ENCODE results near the gene TUBB1.
"Not testable (repeated sequence)": the region's sequence is repeated elsewhere in the genome, so short reads cannot be mapped to it uniquely, and the experiment has no call there.

Gene TUBB1
- 0 reads per million in 4 donors for total RNA-seq

DNA sequence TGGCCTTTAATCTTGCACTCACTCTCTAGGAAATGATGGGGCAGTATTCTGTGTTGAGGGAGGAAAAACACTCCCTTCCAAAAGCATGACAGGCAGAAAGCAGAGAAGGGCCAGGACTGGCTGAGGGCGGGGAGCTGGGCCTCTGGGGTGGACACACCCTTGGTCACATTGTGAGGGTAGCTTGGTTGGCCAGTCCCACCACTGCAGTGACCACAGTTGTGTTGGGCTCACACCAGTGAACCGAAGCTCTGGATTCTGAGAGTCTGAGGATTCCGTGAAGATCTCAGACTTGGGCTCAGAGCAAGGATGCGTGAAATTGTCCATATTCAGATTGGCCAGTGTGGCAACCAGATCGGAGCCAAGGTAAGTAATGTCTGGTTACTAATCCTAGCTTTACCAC is at the start of gene TUBB1:
Gene TUBB1, plus strand, starts transcription at position 213 of the 400 bp plus-strand sequence. Its CDS starts 94 bp downstream, at position 307.
- no peak for DNase-seq

DNA sequence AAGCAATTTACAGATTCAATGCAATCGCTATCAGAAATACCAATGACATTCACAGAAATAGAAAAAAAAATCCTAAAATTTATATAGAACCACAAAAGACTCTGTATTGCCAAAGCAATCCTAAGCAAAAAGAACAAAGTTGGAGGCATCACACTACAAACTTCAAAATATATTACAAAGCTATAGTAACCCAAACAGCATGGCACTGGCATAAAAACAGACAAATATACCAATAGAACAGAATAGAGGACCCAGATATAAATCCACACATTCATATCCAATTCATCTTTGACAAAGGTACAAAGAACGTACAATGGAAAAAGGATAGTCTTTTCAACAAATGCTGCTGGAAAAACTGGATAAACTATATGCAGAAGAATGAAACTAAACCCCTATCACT is 49.8 kb upstream of the TUBB1 start:
- DNase-seq, result no peak

DNA sequence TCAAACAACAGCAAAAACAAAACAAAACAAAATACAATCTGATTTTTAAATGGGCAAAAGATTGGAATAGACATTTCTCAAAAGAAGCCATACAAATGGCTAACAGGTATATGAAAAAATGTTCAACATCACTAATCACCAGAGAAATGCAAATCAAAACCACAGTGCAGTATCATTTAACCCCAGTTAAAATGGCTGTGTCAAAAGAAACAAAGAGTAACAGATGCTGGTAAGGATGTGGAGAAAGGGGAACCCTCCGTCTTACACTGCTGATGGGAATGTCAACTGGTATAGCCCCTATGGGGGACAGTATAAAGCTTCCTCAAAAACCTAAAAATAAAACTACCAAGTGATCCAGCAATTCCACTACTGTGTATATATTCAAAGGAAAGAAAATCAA is 49.1 kb upstream of the TUBB1 start:
- no peak for DNase-seq

DNA sequence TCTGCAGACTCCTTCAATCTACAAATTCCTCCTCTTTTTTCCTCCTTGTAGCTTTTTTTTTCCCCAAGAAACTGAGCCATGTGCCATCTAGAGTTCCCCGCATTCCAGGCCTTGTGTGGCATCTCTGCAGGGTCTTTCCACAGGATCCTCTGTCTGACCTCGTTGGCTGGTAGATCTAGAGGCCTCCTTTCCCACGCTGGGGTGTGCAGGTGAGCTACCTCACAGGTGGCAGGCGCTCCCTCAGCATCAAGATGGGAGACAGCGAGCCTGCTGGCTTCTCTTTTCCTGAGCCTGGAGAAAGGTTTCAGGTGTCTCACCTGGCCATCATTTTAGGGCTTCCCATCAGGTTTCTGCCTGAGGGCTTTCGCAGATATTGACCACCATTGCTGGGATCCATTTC is 47.8 kb upstream of the TUBB1 start:
- no peak for DNase-seq

DNA sequence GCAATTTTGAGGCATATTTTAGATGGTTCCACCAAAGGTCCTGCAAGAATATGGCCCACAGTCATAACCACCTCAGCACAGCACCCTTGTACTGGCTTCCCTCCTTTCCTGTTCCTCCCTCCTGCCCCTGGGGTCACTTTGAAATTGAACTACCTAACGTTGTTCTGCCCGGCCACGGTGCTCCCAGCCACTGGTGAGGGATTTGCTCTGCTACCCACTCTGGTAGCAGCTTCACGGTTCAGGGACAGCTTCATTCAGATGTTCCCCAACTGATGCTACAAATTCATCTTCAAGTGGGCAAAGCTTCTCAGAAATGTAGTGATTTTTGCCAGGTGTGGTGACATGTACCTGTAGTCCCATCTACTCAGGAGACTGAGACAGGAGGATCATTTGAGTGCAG is 46.0 kb upstream of the TUBB1 start:
- DNase-seq, result no peak

DNA sequence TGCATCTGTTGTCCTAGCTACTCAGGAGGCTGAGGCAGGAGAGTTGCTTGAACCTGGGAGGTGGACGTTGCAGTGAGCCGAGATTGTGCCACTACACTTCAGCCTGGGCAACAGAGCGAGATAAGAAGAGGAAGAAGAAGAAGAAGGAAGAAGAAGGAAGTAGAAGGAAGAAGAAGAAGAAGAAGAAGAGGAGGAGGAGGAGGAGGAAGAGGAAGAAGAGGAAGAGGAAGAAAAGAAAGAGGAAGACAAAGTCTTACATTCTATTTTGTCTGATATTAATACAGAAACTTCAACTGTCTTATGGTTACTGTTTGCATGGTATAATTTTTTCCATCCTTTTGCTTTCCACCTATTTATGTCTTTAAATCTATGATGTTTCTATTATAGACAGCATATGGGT is 45.4 kb upstream of the TUBB1 start:
- DNase-seq, result no peak

DNA sequence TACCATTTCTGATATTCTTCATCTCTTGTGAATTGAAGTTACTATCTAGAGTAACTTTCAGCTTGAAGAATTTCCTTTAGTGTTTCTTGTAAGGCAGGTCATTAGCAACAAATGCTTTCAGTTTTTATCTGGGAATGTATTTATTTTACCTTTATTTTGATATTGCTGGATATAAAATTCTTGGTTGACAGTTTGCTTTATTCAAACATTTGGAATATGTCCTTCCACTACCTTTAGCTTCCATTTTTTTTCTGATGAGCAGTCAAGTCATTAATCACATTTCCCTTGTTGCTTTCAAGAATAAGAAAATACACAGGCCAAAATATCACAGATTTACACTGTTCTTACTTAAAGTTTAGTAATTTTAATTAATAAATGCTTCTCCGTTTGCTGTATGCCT is 43.9 kb upstream of the TUBB1 start:
- DNase-seq, result no peak

DNA sequence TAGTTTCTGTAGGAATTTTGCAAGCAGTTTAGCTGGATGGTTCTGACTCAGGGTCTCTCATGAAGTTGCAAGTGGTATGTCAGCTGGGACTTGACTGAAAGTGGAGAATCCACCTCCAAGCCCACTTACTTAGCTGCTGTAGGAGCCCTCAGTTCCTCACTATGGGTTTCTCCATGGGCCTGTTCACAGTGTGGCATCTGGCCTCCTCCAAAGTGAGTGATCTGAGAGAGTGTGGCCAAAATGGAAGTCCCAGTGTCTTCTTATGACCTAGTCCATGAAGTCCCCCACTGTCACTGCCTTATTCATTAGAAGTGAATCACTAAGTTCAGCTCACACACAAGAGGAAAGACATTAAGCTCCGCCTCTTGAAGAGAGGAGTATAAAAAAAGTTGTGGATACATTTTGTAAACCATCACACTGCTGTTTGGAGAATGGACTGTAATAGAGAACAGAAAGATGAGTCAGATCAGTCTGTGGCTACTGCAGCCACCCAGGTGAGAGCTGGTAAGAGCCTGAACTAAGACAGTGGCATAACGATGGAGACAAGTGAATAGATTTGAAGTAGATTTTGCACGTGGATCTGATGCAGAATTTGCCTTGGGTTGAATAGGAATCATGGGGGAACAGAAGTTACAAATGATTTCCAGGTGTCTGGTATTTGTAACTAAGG is 43.0 kb upstream of the TUBB1 start:
- DNase-seq, result no peak

DNA sequence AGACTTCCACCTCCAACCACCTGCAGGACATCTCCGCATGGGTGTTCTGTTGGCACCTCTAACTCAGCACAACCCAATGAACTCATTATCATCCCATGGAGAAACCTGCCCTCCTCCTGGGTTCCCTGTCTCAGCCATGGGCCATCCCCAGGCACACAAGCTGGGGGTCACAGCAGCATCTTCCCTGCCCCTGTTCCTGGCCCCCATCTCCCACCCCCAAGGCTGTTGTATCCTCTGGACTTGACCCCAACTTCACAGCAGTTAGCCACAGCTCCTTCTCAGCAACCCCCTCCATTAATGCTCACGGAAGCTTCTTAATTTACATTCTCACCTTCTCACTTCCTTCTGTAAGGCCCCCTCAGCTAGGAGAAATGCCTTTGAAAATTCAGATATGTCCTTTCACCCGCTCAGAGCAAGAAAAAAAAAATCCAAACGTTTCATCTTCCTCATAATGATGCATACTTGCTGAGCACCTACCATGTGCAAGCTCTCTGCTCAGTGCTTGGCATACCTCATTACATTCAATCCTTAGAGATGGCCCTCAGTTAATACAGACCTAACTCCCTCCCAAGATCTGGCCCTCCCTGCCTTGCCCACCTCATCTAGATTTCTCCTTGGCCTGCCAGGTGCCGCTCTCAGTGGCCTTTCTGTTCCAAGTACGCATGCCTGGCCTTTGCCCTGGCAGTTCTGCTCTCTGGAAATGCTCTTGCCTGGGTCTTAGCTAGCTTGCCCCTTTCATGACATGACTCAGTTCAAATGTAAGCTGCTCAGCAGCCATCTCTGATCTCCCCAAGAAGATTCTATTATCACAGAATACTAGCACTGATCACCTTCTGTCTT is 40.7 kb upstream of the TUBB1 start:
- no peak for DNase-seq

DNA sequence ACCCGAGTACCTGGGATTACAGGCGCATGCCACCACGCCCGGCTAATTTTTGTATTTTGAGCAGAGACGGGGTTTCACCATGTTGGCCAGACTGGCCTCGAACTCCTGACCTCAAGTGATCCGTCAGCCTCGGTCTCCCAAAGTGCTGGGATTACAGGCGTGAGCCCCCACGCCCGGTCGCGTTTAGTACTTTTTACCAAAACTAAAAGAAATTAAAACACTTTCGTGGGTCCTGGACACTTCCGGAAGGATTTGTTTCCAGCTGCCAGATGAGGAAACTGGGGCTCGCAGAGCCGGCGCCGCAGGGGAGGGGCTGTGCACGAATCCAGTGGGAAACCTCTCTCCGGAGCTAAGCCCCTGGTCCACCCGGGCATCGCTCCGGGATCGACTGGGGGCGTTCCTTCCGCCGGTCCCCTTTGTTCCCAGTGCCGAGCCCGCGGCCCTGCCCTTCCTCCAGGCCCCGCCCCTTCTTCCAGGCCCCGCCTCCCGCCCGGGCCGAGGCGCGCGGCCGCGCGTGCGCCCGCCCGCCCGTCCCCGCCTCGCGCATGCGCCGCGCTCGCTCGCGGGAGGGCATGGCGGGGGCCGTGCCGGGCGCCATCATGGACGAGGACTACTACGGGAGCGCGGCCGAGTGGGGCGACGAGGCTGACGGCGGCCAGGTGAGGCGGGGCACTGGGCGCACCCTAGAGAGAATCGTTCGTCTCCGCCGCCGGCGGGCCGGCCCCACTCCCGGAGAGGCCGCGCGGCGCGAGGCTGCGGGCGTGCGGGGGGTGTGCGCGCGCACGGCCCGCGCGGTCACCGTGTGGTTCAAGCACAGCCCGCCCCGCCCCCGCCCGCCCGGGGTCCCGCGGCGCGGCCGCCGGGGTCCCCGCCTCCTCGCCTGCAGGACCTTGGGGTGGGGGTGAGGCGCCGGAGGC is 38.3 kb upstream of the TUBB1 start, which contains the start of gene NELFCD:
Gene NELFCD, plus strand, starts transcription at position 546 of the 917 bp plus-strand sequence. Its CDS starts 54 bp downstream, at position 600.
- peak; percentile 80 to 90 (median 82) for DNase-seq

DNA sequence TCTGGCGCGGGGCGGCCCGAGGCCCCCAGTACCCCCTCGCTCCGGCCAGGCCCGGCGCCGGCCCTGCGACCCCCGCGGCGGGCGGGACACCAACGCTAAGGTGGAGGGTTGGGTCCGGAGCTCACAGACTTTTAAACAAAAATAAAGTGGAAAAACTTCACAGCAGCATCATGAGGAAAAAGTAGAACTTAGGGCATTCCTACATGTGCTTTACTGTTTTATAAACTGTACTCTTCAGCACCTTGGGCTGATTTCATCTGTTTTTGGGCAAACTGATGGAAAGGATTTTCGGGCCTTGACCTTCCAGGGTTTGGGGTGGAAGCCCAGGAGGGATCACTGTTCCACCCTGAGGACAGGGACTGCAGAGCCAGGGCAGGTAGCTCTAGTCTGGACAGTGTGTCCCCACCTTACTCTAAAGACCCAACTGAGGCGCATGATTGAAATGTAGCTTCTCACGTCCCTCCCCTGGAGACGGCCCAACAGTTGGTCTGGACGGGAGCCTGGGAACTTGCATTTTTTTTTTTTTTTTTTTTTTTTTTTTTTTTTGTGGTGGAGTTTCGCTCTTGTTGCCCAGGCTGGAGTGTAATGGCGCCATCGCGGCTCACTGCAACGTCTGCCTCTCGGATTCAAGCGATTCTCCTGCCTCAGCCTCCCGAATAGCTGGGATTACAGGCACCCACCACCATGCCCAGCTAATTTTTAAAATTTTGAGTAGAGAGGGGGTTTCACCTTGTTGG is 37.4 kb upstream of the TUBB1 start:
- peak in 1 of 5 donors; percentile 23 for DNase-seq

DNA sequence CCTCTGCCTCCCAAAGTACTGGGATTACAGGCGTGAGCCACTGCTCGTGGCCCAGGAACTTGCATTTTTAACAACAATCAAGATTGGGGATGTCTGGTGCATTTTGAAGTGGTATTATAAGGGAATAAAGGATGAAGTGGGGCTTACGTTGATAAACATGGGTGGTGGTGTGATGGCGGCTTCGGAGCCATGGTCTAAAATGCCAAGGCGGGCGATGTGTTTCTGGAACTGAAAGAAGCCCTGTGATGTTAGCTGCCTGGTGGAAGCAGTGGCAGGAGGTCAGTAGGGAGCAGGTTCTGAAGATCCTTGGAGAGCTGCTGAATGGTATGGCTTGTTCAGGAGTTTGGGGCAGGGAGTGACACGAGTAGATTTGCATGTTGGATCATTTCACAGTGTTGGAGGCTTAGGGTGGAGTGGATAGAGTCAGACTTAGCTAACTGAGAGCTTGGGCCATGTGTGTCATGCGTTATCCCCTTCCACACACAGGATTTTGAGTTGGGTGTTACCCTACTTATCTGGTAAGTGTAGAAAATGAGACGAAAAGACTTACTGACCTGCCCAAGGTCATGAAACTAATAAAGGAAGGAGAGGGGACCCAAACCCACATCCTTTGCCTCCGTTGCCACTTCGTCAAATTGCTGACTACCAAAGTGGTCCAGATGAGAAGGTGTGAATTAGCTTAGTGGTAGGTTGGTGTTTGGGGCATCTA is 36.7 kb upstream of the TUBB1 start:
- peak in 1 of 5 donors; percentile 35 for DNase-seq

DNA sequence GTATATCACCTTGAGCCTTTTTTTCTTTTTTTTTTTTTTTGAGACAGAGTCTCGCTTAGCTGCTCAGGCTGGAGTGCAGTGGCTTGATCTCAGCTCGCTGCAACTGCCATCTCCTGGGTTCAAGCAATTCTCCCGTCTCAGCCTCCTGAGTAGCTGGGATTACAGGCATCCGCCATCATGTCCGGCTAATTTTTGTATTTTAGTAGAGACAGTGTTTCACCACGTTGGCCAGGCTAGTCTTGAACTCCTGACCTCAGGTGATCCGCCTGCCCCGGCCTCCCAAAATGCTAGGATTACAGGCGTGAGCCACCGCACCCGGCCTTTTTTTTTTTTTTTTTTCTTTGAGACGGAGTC is 36.1 kb upstream of the TUBB1 start:
- not testable (repeated sequence) for DNase-seq

DNA sequence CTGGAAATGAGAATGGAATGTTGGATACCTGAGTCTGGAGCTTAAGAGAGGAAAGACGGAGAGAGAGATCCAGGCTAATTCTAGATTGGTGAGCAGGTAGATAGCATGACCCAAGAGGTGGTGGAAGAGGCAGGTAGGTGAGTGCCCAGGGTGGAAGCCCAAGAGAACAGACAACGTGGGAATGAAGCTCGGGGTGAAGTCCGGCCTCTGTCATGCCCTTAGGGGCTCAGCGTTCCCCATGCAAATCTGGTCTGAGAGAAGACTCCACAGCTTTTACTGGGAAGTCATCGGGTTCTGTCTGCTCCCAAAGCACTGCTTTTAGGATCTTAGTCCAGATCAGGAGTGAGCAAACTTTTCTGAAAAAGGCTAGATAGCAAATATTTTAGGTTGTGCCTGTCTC is 34.5 kb upstream of the TUBB1 start:
- no peak for DNase-seq

DNA sequence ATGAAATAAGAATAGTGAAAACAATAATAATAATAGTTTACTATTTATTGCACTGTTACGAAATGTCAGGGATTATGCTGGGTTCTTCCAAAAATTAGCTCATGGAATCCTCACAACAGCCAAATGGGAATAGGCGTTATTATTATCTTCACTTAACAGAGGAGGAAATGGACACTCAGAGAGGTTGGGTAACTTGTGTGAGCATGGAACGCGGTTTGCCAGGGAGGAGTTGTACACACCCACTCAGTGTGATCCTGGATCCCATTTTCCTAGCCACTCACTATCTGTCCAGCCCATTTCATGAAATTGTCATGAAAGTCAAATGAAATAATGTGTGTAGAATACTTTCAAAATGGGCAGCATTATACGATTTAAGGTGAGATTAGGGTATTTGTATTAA is 33.6 kb upstream of the TUBB1 start:
- no peak for DNase-seq

DNA sequence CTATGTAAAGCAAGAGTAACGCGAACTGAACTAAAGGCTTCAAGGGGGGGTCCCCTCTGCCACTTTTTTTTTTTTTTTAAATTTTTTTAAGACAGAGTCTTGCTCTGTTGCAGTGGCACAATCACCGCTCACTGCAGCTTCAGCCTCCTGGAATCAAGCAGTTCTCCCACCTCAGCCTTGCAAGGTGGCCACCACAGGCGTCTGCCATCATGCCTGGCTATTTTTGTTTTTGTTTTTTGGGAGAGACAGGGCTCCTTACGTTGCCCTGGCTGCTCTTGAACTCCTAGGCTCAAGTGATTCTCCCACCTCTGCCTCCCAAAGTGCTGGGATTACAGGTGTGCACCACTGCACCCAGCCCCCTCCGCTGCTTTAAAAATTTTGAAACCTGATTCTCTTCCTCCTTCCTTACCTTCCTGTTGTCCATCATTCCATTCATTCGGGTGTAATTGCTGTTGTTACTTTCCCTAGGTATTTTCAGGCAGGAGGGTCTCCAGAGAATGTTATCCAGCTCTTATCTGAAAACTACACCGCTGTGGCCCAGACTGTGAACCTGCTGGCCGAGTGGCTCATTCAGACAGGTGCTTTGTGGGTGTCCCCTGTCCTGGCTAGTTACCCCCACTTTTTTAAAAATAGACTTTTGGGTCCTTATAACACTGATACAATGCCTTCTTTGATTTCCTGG is 32.8 kb upstream of the TUBB1 start:
- no peak for DNase-seq

DNA sequence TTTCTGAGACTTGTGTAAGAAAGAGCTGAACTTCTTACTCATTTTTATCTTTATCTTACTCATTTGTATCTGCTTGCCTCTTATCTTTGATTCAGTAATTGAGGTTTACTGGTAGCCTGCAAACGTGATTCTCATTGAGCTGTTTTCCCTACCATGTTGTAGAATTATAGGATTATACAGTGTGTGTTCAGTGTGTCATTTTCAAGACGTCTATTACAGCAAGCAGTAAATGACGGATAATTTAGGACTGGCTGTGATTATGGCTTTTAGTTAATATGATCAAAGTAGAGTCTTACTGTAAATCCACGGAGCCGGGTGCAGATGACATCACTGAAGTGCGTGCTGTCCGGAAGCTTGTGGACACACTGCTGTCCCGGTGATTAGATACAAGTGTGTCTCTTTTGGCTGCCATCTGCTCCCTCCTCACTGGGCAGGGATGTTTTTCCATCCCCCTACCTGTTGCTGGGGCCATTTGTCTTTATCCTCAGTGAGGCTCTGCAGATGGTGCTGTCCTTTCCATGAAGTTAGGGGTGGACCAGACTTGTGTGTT is 32.2 kb upstream of the TUBB1 start:
- DNase-seq, result no peak

DNA sequence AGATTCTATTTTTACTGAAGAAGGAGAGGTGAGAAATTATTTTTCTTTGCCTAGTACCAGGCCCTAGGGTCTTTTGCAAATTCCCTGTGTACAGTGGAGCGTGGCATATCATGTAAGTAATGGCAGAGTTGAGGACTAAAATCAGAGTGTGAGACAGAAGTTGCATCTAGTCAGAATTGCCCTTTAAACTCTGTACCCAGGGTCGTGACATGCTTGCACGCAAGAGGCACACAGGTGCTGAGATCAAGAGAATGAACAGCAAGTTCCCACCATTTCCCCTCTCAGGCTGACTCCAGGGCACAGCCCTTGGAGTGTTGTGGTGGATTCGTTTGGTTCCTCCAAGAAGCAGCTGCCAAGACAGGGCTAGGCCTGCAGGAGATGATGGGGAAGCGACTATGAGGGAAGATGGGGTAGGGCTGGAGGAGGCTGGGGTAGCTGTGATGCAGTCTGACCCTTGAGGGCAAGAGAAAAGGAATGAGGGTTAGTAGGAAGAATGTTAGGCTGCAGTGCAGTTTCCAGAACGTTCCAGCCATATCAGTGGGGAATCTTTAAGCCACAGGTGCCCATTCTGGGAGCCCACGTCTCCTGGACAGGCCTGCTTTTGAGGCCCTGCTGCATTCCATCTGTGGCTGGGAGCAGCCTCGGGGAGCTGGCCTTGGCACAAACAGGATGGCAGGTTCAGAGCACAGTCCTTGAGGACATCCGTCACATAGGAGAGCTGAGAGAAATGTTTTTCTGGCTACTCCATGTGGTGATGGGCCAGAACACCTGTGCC is 31.3 kb upstream of the TUBB1 start:
- DNase-seq, result no peak

DNA sequence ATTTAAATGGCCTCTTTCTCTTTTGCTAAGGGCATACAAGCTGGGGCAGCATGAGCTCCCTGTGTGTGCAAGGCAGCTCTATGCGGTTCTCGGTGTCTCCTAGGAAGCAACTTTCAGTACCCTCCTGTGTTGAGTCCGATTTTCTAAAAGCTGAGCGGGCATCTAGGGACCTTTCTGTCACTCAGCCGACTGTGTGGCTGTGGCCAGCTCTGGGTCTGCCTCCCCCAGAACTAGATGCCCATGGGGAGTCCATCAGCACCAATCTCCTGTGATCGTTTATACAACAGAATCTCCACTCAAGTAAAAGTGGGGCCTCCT is 30.7 kb upstream of the TUBB1 start:
- no peak for DNase-seq

DNA sequence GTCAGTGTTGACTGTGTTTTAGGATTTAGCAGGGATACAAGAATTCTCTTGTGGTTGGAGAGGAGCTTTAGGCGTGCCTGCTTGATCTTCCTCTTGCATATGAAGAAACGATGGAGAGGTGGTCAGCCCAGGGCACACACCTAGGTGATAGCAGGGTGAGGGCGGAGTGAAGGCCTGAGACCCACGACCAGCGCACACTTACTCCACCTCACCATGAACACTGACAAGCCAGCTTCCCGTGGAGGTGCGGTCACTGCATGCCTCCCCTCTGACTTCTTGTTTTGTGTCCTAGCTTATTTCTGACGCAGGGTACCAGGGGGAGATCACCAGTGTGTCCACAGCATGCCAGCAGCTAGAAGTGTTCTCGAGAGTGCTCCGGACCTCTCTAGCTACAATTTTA is 30.0 kb upstream of the TUBB1 start:
- DNase-seq, result no peak
